ENCODE data around the gene BMP2.

The BMP2 gene

DNA sequence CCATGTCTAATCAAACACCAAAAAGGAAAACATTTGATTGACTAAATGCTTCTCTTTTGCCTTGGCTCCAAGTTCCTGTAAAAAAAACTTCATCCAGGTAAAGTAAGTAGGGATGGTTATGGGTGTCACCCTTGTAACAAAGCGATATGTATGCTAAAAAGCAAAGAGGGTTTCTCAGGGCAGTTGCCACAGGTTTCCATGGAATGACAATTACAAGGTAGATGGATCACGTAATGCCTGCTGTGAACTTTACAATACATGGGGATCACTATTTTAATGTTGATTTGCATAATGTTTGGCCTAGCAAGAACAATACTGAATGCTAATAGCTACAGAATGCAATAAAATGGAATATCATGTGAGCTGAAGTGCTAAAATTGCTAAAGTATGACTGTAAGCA is 2.9 kb upstream of the BMP2 start:
- Histone ChIP-seq H3K9ac (ENCODE audit: low read length) (no peak overlapping the region), H3K9me3 (ENCODE audit: insufficient read depth, low read length) (no peaks in the 10 kb centered on the region), H3K36me3 (replicated peaks; ENCODE audit: low read depth, low read length) (no peaks in the 10 kb centered on the region), H4K20me1 (ENCODE audit: insufficient read depth, low read length) (no peaks in the 10 kb centered on the region), H2AFZ (ENCODE audit: low read depth, low read length) (no peak overlapping the region), H3K4me3 (ENCODE audit: low read length) (no peak overlapping the region), H3K4me2 (ENCODE audit: low read length) (no peak overlapping the region), H3K79me2 (ENCODE audit: low read length) (no peaks in the 10 kb centered on the region), H3K4me1 (ENCODE audit: low read length) (no peaks in the 10 kb centered on the region), H3K27me3 (ENCODE audit: low read depth, low read length) (peaks cover 5% of the 10 kb centered on the region; the same call in 1 of the 2 replicates), H3K27ac (ENCODE audit: low read length) (no peak overlapping the region)
- no peak for TF ChIP-seq EZH2phosphoT487 (IDR thresholded peaks at IDR 0.05; ENCODE audit: low read depth)
- TF ChIP-seq, protein P1, sequence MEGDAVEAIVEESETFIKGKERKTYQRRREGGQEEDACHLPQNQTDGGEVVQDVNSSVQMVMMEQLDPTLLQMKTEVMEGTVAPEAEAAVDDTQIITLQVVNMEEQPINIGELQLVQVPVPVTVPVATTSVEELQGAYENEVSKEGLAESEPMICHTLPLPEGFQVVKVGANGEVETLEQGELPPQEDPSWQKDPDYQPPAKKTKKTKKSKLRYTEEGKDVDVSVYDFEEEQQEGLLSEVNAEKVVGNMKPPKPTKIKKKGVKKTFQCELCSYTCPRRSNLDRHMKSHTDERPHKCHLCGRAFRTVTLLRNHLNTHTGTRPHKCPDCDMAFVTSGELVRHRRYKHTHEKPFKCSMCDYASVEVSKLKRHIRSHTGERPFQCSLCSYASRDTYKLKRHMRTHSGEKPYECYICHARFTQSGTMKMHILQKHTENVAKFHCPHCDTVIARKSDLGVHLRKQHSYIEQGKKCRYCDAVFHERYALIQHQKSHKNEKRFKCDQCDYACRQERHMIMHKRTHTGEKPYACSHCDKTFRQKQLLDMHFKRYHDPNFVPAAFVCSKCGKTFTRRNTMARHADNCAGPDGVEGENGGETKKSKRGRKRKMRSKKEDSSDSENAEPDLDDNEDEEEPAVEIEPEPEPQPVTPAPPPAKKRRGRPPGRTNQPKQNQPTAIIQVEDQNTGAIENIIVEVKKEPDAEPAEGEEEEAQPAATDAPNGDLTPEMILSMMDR (IDR thresholded peaks at IDR 0.05; ENCODE audit: low read depth, low read length) = no peak

DNA sequence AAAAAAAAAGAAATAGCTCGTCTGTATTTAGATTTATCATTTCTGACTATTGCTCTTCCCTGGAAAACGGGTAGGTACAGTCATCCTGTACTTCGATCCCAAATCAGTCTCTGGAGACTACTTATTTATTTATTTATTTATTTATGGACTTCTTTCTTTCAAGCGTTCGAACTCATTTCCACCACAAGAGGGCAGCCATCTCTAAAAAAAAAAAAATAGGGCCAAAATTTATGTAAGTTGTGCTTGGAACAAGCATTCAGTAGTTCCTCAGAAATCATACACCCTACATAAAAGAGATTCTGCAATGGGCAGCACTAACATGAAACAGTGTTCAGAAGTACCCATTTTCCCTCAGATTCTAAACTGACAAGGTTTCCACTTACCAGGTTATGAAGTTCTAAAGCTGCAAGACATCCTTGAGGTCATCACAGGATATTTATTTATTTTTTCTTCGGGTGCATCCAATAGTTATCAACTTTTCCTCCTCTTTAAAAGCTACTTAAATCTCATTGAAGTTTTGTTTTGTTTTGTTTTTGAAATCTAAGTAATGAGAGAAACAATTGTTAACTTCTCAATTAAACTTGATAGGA is 1.9 kb upstream of the BMP2 start:
- TF ChIP-seq, protein P1 (IDR thresholded peaks at IDR 0.05; ENCODE audit: low read depth, low read length) = peak; percentile 55
- no peak for TF ChIP-seq EZH2phosphoT487 (IDR thresholded peaks at IDR 0.05; ENCODE audit: low read depth)
- Histone ChIP-seq H3K9ac (ENCODE audit: low read length) (no peak overlapping the region), H4K20me1 (ENCODE audit: insufficient read depth, low read length) (no peaks in the 10 kb centered on the region), H3K9me3 (ENCODE audit: insufficient read depth, low read length) (no peaks in the 10 kb centered on the region), H3K79me2 (ENCODE audit: low read length) (no peaks in the 10 kb centered on the region), H3K36me3 (replicated peaks; ENCODE audit: low read depth, low read length) (no peaks in the 10 kb centered on the region), H3K27me3 (ENCODE audit: low read depth, low read length) (peaks cover 5% of the 10 kb centered on the region; the same call in 1 of the 2 replicates), H3K4me3 (ENCODE audit: low read length) (no peak overlapping the region), H3K4me1 (ENCODE audit: low read length) (no peaks in the 10 kb centered on the region), H3K27ac (ENCODE audit: low read length) (no peak overlapping the region), H3K4me2 (ENCODE audit: low read length) (no peak overlapping the region), H2AFZ (ENCODE audit: low read depth, low read length) (no peak overlapping the region)

DNA sequence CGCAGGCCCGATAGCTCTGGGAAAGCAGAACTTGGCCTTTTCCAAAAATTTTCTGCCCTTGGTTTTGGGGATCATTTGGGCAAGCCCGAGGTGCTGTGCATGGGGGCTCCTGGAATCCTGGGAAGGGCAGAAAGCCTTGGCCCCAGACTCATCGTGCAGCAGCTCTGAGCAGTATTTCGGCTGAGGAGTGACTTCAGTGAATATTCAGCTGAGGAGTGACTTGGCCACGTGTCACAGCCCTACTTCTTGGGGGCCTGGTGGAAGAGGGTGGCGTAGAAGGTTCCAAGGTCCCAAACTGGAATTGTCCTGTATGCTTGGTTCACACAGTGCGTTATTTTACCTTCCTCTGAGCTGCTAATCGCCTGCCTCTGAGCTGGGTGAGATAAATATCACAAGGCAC is 1.1 kb upstream of the BMP2 start:
- H3K9ac ChIP-seq (ENCODE audit: low read length) = no peak overlapping the region
- no peaks in the 10 kb centered on the region for H3K4me1 ChIP-seq (ENCODE audit: low read length)
- no peak overlapping the region for H3K4me2 ChIP-seq (ENCODE audit: low read length)
- H2AFZ ChIP-seq (ENCODE audit: low read depth, low read length) = no peak overlapping the region
- no peaks in the 10 kb centered on the region for H3K9me3 ChIP-seq (ENCODE audit: insufficient read depth, low read length)
- no peaks in the 10 kb centered on the region for H3K36me3 ChIP-seq (replicated peaks; ENCODE audit: low read depth, low read length)
- H3K27me3 ChIP-seq (ENCODE audit: low read depth, low read length) = no peaks in the 10 kb centered on the region; the same call in 1 of the 2 replicates
- H4K20me1 ChIP-seq (ENCODE audit: insufficient read depth, low read length) = no peaks in the 10 kb centered on the region
- no peak for TF ChIP-seq EZH2phosphoT487 (IDR thresholded peaks at IDR 0.05; ENCODE audit: low read depth)
- TF ChIP-seq, protein P1 (IDR thresholded peaks at IDR 0.05; ENCODE audit: low read depth, low read length) = no peak
- no peak overlapping the region for H3K27ac ChIP-seq (ENCODE audit: low read length)
- H3K79me2 ChIP-seq (ENCODE audit: low read length) = no peaks in the 10 kb centered on the region
- H3K4me3 ChIP-seq (ENCODE audit: low read length) = no peak overlapping the region

DNA sequence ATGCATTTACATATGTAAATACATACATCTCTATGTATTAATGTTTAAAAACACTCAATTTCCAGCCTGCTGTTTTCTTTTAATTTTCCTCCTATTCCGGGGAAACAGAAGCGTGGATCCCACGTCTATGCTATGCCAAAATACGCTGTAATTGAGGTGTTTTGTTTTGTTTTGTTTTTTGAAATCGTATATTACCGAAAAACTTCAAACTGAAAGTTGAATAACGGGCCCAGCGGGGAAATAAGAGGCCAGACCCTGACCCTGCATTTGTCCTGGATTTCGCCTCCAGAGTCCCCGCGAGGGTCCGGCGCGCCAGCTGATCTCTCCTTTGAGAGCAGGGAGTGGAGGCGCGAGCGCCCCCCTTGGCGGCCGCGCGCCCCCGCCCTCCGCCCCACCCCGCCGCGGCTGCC is 355 bp upstream of the BMP2 start:
- H3K4me2 ChIP-seq (ENCODE audit: low read length) = no peak overlapping the region
- no peaks in the 10 kb centered on the region for H4K20me1 ChIP-seq (ENCODE audit: insufficient read depth, low read length)
- H3K4me3 ChIP-seq (ENCODE audit: low read length) = no peak overlapping the region
- H2AFZ ChIP-seq (ENCODE audit: low read depth, low read length) = no peak overlapping the region
- no peaks in the 10 kb centered on the region for H3K36me3 ChIP-seq (replicated peaks; ENCODE audit: low read depth, low read length)
- no peak overlapping the region for H3K9ac ChIP-seq (ENCODE audit: low read length)
- no peaks in the 10 kb centered on the region for H3K9me3 ChIP-seq (ENCODE audit: insufficient read depth, low read length)
- H3K79me2 ChIP-seq (ENCODE audit: low read length) = no peaks in the 10 kb centered on the region
- no peaks in the 10 kb centered on the region for H3K27me3 ChIP-seq (ENCODE audit: low read depth, low read length)
- no peaks in the 10 kb centered on the region for H3K4me1 ChIP-seq (ENCODE audit: low read length)
- TF ChIP-seq, protein P1 (IDR thresholded peaks at IDR 0.05; ENCODE audit: low read depth, low read length) = no peak
- no peak for TF ChIP-seq EZH2phosphoT487 (IDR thresholded peaks at IDR 0.05; ENCODE audit: low read depth)
- no peak overlapping the region for H3K27ac ChIP-seq (ENCODE audit: low read length)

All from OCI-LY3 (cell line).